IMR-90 (cell line): Measurements from ENCODE around the gene CDH26. TPM values are rescaled to one million over a fixed set of nuclear protein-coding genes. Genes with fewer than 3 reads are reported as not detected.

Source experiments
- ATAC-seq: fragments of 200-7000 bp; cut with Tn5 transposase; 2 replicates; pipeline ENCODE4 v1.9.1; 2020; ENCODE audit warnings: low read depth, mild to moderate bottlenecking, moderate library complexity
- BruUV-seq: library from RNA; stranded (reverse); fragments of 400-500 nt; replicated peaks from 2 replicates; lab custom pipeline; 2021; lab: Mats Ljungman, UMichigan
- CTCF ChIA-PET: fragments of 300-600 bp; formaldehyde crosslinking; extraction: SDS; loops from one replicate; lab custom pipeline; 2021; ENCODE audit warnings: antibody characterized with exemption; lab: Yijun Ruan, JAX
- POLR2A ChIA-PET: fragments of 300-600 bp; sonication (Branson Sonifier 250); formaldehyde crosslinking; loops from one replicate; lab custom pipeline; 2022; ENCODE audit warnings: antibody characterized with exemption; ENCODE audit not compliant: unreplicated experiment; lab: Charles Lee
- DNase-seq: peaks from one replicate; pipeline ENCODE4 v3.0.0; 2013
- H2AFZ ChIP-seq: replicated peaks from 2 replicates; pipeline ENCODE3; 2013; ENCODE audit warnings: low read length, mild to moderate bottlenecking; ENCODE audit not compliant: poor library complexity
- H2AK5ac ChIP-seq: 2 replicates; pipeline ENCODE4 v1.6.1; 2013; ENCODE audit warnings: low read depth, low read length, inconsistent platforms
- H2AK9ac ChIP-seq: replicated peaks from 2 replicates; pipeline ENCODE3; 2013; ENCODE audit warnings: mild to moderate bottlenecking, low read depth, low read length, moderate library complexity; ENCODE audit not compliant: poor library complexity
- H2BK120ac ChIP-seq: 2 replicates; pipeline ENCODE4 v1.6.1; 2013; ENCODE audit warnings: low read depth, low read length, inconsistent platforms
- H2BK15ac ChIP-seq: 3 replicates; pipeline ENCODE4 v1.6.1; 2013; ENCODE audit warnings: low read depth, low read length, inconsistent platforms
- H2BK20ac ChIP-seq: 2 replicates; pipeline ENCODE4 v1.6.1; 2013; ENCODE audit warnings: low read depth, mild to moderate bottlenecking, inconsistent platforms, low read length, moderate library complexity
- H2BK5ac ChIP-seq: 2 replicates; pipeline ENCODE4 v1.6.1; 2013; ENCODE audit warnings: mild to moderate bottlenecking, low read depth, low read length, inconsistent platforms; ENCODE audit not compliant: poor library complexity, severe bottlenecking
- H3K14ac ChIP-seq: replicated peaks from 2 replicates; pipeline ENCODE4 v1.6.1; 2013; ENCODE audit warnings: low read depth, low read length, inconsistent platforms
- H3K18ac ChIP-seq: 2 replicates; pipeline ENCODE4 v1.6.1; 2013; ENCODE audit warnings: low read depth, low read length, control low read depth
- H3K23ac ChIP-seq: 2 replicates; pipeline ENCODE4 v1.6.1; 2013; ENCODE audit warnings: low read depth, low read length, inconsistent platforms
- H3K27ac ChIP-seq: 2 replicates; pipeline ENCODE4 v1.5.1; 2013; ENCODE audit warnings: mild to moderate bottlenecking, control low read depth, low read length; ENCODE audit not compliant: insufficient read depth
- H3K27me3 ChIP-seq: 2 replicates; pipeline ENCODE4 v1.6.1; 2013; ENCODE audit warnings: low read length; ENCODE audit not compliant: control insufficient read depth, insufficient read depth
- H3K36me3 ChIP-seq: 2 replicates; pipeline ENCODE4 v1.6.1; 2013; ENCODE audit warnings: low read length, mixed read lengths; ENCODE audit not compliant: control insufficient read depth, insufficient read depth
- H3K4ac ChIP-seq: 2 replicates; pipeline ENCODE4 v1.6.1; 2013; ENCODE audit warnings: low read depth, low read length, inconsistent platforms
- H3K4me1 ChIP-seq: 2 replicates; pipeline ENCODE4 v1.6.1; 2013; ENCODE audit warnings: low read length, mixed read lengths; ENCODE audit not compliant: control insufficient read depth, insufficient read depth
- H3K4me2 ChIP-seq: 2 replicates; pipeline ENCODE4 v1.6.1; 2013; ENCODE audit warnings: low read depth, mild to moderate bottlenecking, control low read depth, low read length, moderate library complexity
- H3K4me3 ChIP-seq: 2 replicates; pipeline ENCODE4 v1.5.1; 2013; ENCODE audit warnings: low read depth, mild to moderate bottlenecking, control low read depth, low read length, moderate library complexity; ENCODE audit not compliant: insufficient read depth
- H3K56ac ChIP-seq: 2 replicates; pipeline ENCODE4 v1.6.1; 2013; ENCODE audit warnings: low read length, inconsistent platforms; ENCODE audit not compliant: insufficient read depth; ENCODE audit errors: extremely low read depth
- H3K79me1 ChIP-seq, 2 experiments: 2 replicates each; pipeline ENCODE4 v1.6.1; 2013; ENCODE audit warnings: low read length in 2 of 2, inconsistent platforms in 1 of 2, low read depth in 1 of 2
- H3K9ac ChIP-seq: 2 replicates; pipeline ENCODE4 v1.6.1; 2013; ENCODE audit warnings: low read depth, low read length, control low read depth
- H3K9me1 ChIP-seq: 2 replicates; pipeline ENCODE4 v1.6.1; 2013; ENCODE audit warnings: low read length, inconsistent platforms; ENCODE audit not compliant: insufficient read depth
- H3K9me3 ChIP-seq: 2 replicates; pipeline ENCODE4 v1.6.1; 2013; ENCODE audit warnings: low read length; ENCODE audit not compliant: control insufficient read depth, insufficient read depth
- H4K20me1 ChIP-seq: 2 replicates; pipeline ENCODE4 v1.6.1; 2013; ENCODE audit warnings: low read length, inconsistent platforms; ENCODE audit not compliant: insufficient read depth
- H4K5ac ChIP-seq: 2 replicates; pipeline ENCODE4 v1.6.1; 2013; ENCODE audit warnings: mild to moderate bottlenecking, low read depth, low read length, control low read depth
- H4K8ac ChIP-seq, 2 experiments: 2 replicates each; pipeline ENCODE4 v1.6.1; 2013; ENCODE audit warnings: low read depth in 2 of 2, low read length in 2 of 2, control low read depth in 1 of 2, inconsistent platforms in 1 of 2
- H4K91ac ChIP-seq: 2 replicates; pipeline ENCODE4 v1.6.1; 2013; ENCODE audit warnings: low read depth, low read length, inconsistent platforms; ENCODE audit not compliant: insufficient read depth
- BHLHE40 ChIP-seq: fragments of 150-350 bp; IDR thresholded peaks from 2 replicates; pipeline ENCODE4 v1.6.1; 2016; ENCODE audit warnings: mild to moderate bottlenecking, low read depth, low read length
- CEBPB ChIP-seq: IDR thresholded peaks from 2 replicates; pipeline ENCODE4 v1.6.1; 2012; ENCODE audit warnings: low read depth, low read length, improper control_type of control experiment
- FOS ChIP-seq: fragments of 150-350 bp; IDR thresholded peaks from 2 replicates; pipeline ENCODE4 v1.6.1; 2016; ENCODE audit warnings: low read depth, low read length
- MAFK ChIP-seq: IDR thresholded peaks from 2 replicates; pipeline ENCODE4 v1.6.1; 2012; ENCODE audit warnings: low read depth, low read length, improper control_type of control experiment
- MAZ ChIP-seq: IDR thresholded peaks from 2 replicates; pipeline ENCODE4 v1.6.1; 2012; ENCODE audit warnings: low read depth, mild to moderate bottlenecking, low read length, improper control_type of control experiment, moderate library complexity, borderline replicate concordance
- NFE2L2 ChIP-seq: fragments of 150-350 bp; IDR thresholded peaks from 2 replicates; pipeline ENCODE4 v1.6.1; 2016; ENCODE audit warnings: low read depth, mild to moderate bottlenecking, low read length
- RCOR1 ChIP-seq: IDR thresholded peaks from 2 replicates; pipeline ENCODE4 v1.6.1; 2012; ENCODE audit warnings: mild to moderate bottlenecking, low read length, improper control_type of control experiment; ENCODE audit not compliant: insufficient replicate concordance
- WGBS, 2 experiments: methylation state at CpG; one replicate each; pipeline versions ENCODE4 v1.1.5 to v1.1.7; 2013; ENCODE audit warnings: missing lambda C conversion rate in 2 of 2; ENCODE audit not compliant: insufficient read length in 1 of 2; ENCODE audit errors: extremely low coverage in 2 of 2; 5-methylcytosine and 5-hydroxymethylcytosine counted together
- dilution Hi-C: fragments of 300-500 bp; cut with HindIII; formaldehyde crosslinking; loops from one replicate; pipeline ENCODE4 v1.14.3; 2018; ENCODE audit warnings: low sequenced_read_pairs; ENCODE audit not compliant: unreplicated experiment
- in situ Hi-C: fragments of 300-500 bp; cut with MboI; formaldehyde crosslinking; loops from 3 replicates; pipeline ENCODE4 v1.14.3; 2019; ENCODE audit warnings: low sequenced_read_pairs, inconsistent platforms, mixed read lengths
- intact Hi-C: fragments of 100-400 bp; cut with micrococcal nuclease; formaldehyde crosslinking; loops from 2 replicates; pipeline ENCODE4 v1.10.0; 2022
- polyA plus RNA-seq, 3 experiments: library from polyadenylated mRNA; depleted of rRNA; stranded (reverse); fragments of >200 nt; gene quantifications; 2 replicates each; pipeline ENCODE4 v1.2.3, GENCODE V29; 2012; ENCODE audit warnings: low replicate concordance in 1 of 3
- total RNA-seq: library from RNA; depleted of rRNA; stranded (reverse); fragments of >200 nt; gene quantifications from 2 replicates; pipeline ENCODE4 v1.2.3, GENCODE V29; 2012
- TF ChIP-seq, protein P1 (sequence below): fragments of 150-350 bp; IDR thresholded peaks from 2 replicates; pipeline ENCODE4 v1.6.1; 2016; ENCODE audit warnings: low read depth, mild to moderate bottlenecking, low read length, moderate library complexity, borderline replicate concordance

Gene CDH26
- total and polyA plus RNA-seq, 2 of the 4 experiments (the other 2 are of a cell fraction) = not detected

DNA sequence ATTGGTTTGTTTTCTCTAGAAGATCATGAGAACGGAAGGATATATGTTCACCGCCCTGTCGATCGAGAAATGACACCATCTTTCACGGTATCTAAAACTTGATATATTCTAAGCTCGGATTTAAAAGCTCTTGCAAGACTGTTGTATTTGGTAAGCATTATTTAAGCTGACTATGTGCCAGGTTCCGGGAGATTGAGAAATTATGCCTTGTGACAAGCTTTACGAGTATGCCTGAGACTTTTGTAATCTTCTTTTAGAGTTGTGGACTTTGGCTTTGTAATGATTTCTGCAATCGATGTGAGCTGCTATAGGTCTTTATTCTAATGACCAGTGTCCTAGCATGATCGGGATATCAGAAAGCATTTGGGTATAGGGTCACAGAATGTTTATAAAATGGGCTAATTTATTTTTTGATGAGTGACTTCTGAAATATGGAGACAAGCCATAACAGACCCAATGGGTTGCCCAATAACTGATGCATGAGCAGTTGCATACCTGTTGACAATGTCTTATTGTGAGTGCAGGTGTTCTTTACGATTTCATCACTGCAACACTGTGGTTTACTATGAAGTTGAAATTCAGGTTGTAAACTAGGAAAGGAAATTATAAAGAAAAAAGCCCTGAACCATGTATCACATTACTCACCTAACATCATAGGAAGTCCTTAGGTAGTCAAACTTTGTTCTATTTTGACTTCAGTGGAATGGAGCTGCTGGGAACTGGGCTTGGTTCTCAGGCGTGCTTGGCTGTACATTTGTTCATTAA, 14.0 kb downstream of the CDH26 start:
- ATAC-seq = no peak

More for the DNA sequence above, 14.0 kb downstream of the CDH26 start:
- H2BK5ac ChIP-seq = no peak overlapping the region
- no peak overlapping the region for H3K18ac ChIP-seq
- in situ Hi-C loops = no loop called here
- H3K4ac ChIP-seq = no peak overlapping the region
- no peak overlapping the region for H2BK20ac ChIP-seq
- H3K56ac ChIP-seq = no peak overlapping the region
- ChIA-PET POLR2A (no interaction called here), CTCF (interaction anchor here (1.1 to 2.8 kb wide), 3 partner anchors 17 to 38 kb away, joined by 3 to 7 read pairs (median 4); partner anchors contain the start of gene SYCP2)
- no peak overlapping the region for H3K14ac ChIP-seq
- no peak overlapping the region for H2AFZ ChIP-seq
- no peak overlapping the region for H3K9ac ChIP-seq
- no peak overlapping the region for H4K8ac ChIP-seq
- H4K5ac ChIP-seq = no peak overlapping the region
- H3K4me3 ChIP-seq = no peak overlapping the region
- H3K9me1 ChIP-seq = no peaks in the 10 kb centered on the region
- intact Hi-C loops = no loop called here
- no peaks in the 10 kb centered on the region for H3K36me3 ChIP-seq
- H3K9me3 ChIP-seq = no peaks in the 10 kb centered on the region
- no peak overlapping the region for H2AK9ac ChIP-seq
- H4K20me1 ChIP-seq = no peaks in the 10 kb centered on the region
- H3K4me2 ChIP-seq = no peak overlapping the region
- H3K27ac ChIP-seq = no peak overlapping the region
- H3K23ac ChIP-seq = no peak overlapping the region
- WGBS, 2 experiments = 75% methylated on average over 3 of the region's 12 CpGs; no CpG with 5 or more reads in 1 of the 2 experiments
- no TSS peak for BruUV-seq
- no peak for TF ChIP-seq RCOR1
- TF ChIP-seq FOS = no peak
- no peak for TF ChIP-seq MAFK
- no peak for TF ChIP-seq BHLHE40
- TF ChIP-seq, protein P1, sequence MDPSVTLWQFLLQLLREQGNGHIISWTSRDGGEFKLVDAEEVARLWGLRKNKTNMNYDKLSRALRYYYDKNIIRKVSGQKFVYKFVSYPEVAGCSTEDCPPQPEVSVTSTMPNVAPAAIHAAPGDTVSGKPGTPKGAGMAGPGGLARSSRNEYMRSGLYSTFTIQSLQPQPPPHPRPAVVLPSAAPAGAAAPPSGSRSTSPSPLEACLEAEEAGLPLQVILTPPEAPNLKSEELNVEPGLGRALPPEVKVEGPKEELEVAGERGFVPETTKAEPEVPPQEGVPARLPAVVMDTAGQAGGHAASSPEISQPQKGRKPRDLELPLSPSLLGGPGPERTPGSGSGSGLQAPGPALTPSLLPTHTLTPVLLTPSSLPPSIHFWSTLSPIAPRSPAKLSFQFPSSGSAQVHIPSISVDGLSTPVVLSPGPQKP = no peak
- no peak for TF ChIP-seq MAZ
- no peak for TF ChIP-seq NFE2L2
- no peak for TF ChIP-seq CEBPB
- no peak overlapping the region for H4K91ac ChIP-seq
- no peaks in the 10 kb centered on the region for H3K79me1 ChIP-seq
- H2BK15ac ChIP-seq = no peak overlapping the region
- H2BK120ac ChIP-seq = no peak overlapping the region
- dilution Hi-C loops = no loop called here
- H3K4me1 ChIP-seq = peaks cover 6% of the 10 kb centered on the region; the same call in 1 of the 2 replicates
- no peak overlapping the region for H2AK5ac ChIP-seq
- H3K27me3 ChIP-seq = no peaks in the 10 kb centered on the region; the same call in 1 of the 2 replicates
- DNase-seq = no peak
